ENCODE measurements around the gene SYNGR4.

The SYNGR4 gene

DNA sequence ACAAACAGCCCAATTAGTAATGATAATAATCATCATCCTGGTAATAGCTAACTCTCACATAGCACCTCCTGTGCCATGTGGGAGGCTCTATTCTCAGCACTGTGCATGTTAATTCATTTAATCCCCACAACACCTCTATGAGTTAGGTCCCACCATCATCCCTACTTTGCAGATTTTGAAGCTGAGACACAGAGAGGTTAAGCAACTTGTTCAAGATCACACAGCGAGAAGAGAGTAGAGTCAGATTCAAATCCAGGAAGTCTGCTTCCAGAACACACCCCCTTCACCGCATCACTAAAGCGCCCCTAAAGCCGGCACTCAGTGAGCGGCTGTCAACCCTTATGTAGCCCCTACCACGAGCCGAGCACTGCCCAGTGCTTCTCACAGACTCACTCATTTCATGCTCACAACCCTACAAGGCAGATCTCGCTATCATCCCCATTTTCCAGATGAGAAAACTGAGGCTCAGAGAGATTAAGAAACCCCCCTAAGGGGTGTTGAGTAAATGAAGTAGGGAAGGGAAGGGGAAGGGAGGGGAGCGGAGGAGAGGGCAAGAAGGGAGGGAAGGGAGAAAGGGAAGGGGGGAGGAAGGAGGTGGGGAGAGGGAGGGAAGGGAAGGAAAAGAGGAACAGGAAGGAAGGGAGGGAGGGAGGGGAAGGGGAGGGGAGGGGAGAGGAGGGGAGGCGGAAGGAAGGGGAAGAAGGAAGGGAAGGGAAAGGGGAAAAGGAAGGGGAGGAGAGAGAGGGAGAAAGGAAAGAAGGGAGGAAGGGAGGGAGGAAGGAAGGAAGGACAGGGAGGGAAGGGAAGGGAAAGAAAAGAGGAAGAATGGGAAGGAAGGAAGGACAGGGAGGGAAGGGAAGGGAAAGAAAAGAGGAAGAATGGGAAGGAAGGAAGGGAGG lies 22.4 kb upstream of the SYNGR4 start:
- DNase-seq, result no peak

DNA sequence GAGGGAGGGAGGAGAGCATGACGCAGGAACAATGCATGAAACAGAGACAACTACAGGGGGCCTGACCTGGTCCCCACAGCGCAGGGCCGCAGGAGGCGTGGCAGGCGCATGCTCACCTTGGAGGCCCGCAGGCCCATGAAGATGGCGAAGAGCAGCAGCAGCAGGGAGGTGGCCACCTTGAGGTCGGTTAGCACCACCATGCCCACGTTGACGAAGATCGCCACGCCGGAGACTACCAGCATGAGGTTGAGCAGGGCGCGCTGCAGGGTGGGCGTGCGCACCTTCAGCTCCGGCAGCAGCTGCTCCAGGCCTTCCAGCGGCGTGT lies 21.8 kb upstream of the SYNGR4 start:
- DNase-seq, result no peak

- no peak for DNase-seq
These were observed 21.2 kb upstream of the SYNGR4 start for GRCh38 chr19:48342841-48343540.

DNA sequence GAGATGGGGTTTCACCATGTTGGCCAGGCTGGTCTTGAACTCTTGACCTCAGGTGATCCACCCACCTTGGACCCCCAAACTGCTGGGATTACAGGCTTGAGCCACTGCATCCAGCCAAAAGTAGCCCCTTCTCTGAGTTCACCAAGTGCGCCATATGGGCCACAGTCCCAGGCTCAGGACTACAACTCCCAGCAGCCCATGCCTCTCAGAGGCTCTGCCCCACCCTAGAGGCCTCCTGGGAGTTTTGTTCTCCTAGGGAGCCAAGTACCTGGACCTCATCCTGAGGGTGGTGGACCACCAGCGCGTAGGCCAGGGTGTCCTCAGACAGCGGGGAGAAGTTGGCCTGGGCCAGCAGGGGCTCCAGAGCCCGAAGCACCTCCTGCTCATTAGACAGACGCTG lies 19.3 kb upstream of the SYNGR4 start:
- no peak for DNase-seq

- DNase-seq, result no peak
These were observed 18.0 kb upstream of the SYNGR4 start for GRCh38 chr19:48346191-48346590.

GRCh38 chr19:48348045-48348444 lies 16.1 kb upstream of the SYNGR4 start:
- no peak for DNase-seq

GRCh38 chr19:48348737-48349136 lies 15.4 kb upstream of the SYNGR4 start:
- DNase-seq, result no peak

DNA sequence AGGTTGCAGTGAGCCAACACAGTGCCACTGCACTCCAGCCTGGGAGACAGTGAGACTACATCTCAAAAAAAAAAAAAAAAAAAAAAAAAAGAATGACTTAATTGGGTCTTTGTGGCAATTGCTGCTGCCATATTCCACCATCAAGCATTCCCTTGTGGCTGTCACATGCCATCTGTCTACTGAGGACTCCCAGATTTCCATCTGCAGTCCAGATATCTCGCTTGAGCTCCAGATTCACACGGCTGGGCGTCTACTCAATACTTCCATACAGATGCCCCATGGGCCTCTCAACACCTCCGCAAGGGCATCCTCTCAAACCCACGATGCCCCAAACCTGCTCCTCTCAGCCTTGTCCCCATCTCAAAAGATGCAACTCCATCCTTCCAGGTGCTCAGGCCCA lies 13.3 kb upstream of the SYNGR4 start:
- DNase-seq, result no peak

DNA sequence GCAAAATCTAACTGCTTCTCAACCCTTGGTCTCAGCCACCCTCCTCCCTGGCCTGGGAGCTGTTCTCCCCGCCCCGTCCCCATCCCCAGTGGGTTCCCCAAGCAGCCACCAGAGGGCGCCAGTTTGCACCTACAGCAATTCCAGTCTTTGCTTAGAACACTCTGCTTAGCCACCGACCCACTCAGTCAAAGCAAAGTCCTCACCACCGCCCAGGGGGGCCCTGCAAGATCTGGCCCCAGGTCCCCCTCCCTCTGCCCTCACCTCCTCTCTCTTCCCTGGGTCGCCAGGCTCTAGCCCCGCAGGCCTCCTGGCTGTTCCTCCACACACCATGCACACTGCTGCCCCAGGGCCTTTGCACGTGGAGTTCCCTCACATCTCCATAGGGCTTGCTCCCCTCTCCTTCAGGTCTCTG lies 12.8 kb upstream of the SYNGR4 start:
- peak; percentile 83 for DNase-seq

DNA sequence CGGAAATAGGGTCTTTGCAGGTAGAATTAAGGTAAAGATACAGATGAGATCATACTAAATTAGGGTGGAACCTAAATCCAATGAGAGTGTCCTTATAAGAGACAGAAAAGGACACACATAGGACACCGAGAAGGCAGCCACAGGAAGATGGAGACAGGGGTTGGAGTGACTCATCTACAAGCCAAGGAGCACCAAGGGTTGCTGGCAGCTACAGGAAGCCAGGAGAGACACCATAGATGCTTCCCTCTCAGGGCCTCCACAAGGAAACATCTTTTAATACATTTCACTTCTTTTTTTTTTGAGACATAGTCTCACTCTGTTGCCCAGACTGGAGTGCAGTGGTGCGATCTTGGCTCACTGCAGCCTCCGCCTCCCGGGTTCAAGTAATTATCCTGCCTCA lies 10.5 kb upstream of the SYNGR4 start:
- DNase-seq, result no peak

GRCh38 chr19:48354332-48354992 lies 9.7 kb upstream of the SYNGR4 start:
- no peak for DNase-seq

DNA sequence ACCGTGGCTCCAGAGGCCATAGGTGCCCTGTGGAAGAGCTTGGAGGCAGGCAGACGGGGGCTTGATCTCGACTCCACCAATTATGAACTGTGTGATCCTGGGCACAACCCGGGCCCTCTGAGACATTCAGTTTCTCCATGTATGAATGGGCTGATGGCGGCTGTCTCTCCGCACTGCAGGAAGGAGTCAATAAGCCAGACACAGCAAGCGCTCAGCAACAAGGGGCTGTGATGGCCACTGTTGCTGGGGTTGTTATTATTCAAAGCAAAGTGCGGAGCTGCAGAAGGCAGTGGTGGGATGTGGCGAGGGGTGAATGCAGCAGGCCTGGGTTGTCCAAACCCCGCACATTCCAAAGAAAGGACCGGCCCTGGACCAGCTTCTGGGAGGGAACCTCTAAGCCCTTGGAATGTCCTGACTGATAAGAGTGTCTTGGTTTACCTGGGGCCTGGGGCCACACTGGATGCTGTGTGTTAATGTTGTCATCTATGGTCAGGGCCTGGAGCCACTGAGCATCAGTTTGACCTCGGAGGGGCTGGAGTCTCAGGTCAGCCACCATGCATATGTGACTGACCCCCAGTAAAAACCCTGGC lies 8.7 kb upstream of the SYNGR4 start:
- no peak for DNase-seq

DNA sequence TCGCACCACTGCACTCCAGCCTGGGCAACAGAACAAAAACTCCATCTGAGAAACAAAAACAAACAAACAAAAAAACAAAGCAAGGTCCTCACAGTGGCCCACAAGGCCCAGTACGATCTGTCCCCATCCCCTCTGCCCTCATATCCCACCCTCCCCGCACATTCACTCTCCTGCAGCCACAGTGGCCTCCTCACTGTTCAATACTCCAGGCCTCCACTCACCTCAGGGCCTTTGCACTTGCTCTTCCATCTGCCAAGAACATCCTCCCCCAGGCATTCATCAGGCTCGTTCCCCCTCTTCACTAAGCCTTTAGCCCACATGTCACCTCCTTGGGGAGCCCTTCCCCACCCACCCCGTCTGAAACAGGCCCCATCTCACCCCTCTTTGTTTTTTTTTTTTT lies 5.0 kb upstream of the SYNGR4 start:
- DNase-seq, result no peak

DNA sequence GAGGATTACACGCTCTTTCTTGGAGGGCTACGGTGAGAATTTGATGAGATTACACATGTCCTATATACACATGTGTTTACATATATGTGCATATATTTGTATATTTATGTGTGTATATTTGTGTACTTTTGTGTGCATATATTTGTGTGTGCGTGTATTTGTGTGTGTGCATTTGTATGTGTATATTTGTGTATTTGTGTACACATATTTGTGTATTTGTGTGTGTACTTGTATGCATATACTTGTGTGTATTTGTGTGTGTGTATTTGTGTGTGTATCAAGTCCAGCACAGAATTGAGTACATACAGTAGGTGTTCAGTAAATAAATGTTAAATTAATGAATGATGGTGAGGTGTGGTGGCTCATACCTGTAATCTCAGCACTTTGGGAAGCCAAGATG lies 2.3 kb upstream of the SYNGR4 start:
- no peak for DNase-seq

DNA sequence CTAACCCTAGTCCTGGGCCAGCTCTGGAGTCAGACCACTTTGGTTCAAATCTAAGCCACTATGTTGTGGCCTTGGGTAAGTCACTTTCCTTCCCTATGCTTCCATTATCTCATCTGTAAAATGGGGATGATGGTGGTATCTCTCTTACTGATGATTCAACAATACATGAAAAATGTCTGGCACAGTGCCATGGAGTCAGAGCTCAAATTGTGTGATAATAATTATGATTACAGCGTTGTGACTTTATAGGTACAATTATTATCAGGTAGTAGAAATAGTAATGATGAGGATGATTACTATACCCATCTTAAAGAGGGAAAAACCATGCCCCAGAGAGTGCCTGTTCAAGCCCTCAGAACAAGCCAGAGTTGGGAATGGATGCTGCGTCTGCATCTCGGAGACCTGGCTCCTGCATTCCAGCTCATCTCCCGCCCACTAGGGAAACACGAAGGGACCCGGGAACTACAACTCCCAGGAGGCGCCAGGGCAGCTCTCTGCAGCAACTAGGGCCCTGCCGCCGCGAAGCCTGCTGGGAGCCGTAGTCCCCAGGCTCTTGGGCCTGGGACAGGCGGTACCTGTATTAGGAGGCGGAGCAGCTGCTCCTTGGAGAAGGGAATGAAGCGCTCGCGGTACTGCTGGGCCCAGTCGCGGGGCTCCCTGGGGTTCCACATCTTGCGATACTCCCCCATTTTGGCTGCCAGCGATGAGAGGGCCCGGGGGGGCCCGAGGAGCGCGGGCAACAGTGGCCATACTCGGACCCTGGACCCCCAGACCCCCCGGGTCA lies 1.3 kb upstream of the SYNGR4 start:
- DNase-seq, result peak; percentile 93

DNA sequence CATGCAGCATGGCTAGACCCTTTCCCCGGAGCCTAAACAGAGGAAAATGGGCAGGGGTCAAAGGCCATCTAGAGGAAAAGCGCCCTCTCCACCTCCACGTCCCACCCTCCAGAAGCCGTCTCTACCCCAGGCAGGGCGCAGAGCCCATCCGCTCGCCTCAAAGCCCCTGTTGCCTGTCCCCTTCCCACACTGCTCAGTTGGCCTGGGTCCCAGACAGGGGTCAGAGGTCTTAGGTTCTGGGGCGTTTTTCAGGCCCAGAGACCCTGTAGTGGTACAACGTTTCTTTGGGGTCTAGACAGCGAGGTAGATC lies 712 bp upstream of the SYNGR4 start:
- no peak for DNase-seq

- DNase-seq, result no peak
These were observed 606 bp downstream of the SYNGR4 start for GRCh38 chr19:48364598-48365348.

GRCh38 chr19:48365602-48366001 lies 1.4 kb downstream of the SYNGR4 start:
- no peak for DNase-seq

GRCh38 chr19:48367855-48368254 lies 3.7 kb downstream of the SYNGR4 start:
- no peak for DNase-seq

- DNase-seq, result no peak
These were observed 4.8 kb downstream of the SYNGR4 start for GRCh38 chr19:48368936-48369335.

DNA sequence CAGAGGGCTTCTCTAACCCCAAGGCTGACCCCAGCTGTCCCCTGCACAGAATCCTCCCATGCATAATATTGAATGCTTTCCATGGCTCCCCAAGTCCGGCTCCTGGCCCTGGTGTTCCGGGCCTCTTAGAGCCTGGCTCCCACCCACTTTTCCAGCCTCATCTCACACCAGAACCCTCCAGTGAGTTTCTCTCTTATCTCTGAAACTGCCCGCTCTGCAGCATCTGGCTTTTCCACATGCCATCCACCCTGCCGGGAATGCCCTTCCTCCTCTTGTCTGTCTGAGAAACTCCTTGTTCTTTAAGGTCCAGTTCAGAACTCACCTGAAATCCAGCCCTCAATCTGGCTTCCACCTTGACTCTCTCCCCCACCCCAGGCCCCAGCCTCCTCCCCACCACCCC lies 6.8 kb downstream of the SYNGR4 start:
- no peak for DNase-seq

DNA sequence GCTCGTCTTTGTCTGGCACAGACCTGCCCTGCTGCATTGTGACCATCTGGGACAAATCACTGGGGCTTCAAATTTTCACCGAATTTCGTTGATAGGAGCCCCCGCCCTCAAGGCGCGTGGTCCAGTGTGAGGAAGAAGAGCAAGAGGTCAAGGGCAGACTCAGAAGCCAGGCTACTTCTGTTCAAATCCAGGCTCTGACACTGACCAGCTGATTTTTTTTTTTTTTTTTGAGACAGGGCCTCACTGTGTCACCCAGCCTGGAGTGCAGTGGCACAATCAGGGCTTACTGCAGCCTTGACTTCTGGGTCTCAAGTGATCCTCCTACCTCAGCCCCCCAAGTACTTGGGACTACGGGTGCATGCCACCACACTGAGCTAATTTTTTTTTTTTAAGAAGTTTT lies 7.2 kb downstream of the SYNGR4 start:
- DNase-seq, result no peak
